Small intestine (tissue), 7 donors: ENCODE results near the gene PAQR4. TPM values are rescaled to one million over a fixed set of nuclear protein-coding genes. Genes with fewer than 3 reads are reported as not detected.

Experiments
- DNase-seq, 2 donors: peaks; one replicate each; pipeline versions ENCODE4 v3.0.0 to v3.0.0-alpha.2; 2013
- FAIRE-seq: peaks from 2 replicates; lab custom pipeline; 2012; peaks lifted over from hg19 to GRCh38; lab: Jason Lieb, UNC
- H3K27ac ChIP-seq, 3 donors: one replicate each; pipeline ENCODE4 v1.5.1; 2013; ENCODE audit warnings: low read length in 2 of 3, mild to moderate bottlenecking in 2 of 3, control low read depth in 1 of 3, inconsistent platforms in 1 of 3, low read depth in 1 of 3, moderate library complexity in 1 of 3
- H3K27me3 ChIP-seq, 3 donors: one replicate each; pipeline ENCODE4 v1.6.1; 2013; ENCODE audit warnings: low read length in 3 of 3, inconsistent platforms in 1 of 3; ENCODE audit not compliant: control insufficient read depth in 3 of 3, insufficient read depth in 3 of 3
- H3K36me3 ChIP-seq, 3 donors: one replicate each; pipeline ENCODE4 v1.6.1; 2013; ENCODE audit warnings: low read length in 3 of 3, inconsistent platforms in 1 of 3, low read depth in 1 of 3, mild to moderate bottlenecking in 1 of 3, moderate library complexity in 1 of 3; ENCODE audit not compliant: control insufficient read depth in 3 of 3, insufficient read depth in 2 of 3
- H3K4me1 ChIP-seq, 3 donors: one replicate each; pipeline ENCODE4 v1.6.1; 2013; ENCODE audit warnings: low read length in 2 of 3, inconsistent platforms in 1 of 3, low read depth in 1 of 3, mild to moderate bottlenecking in 1 of 3, moderate library complexity in 1 of 3; ENCODE audit not compliant: control insufficient read depth in 3 of 3, insufficient read depth in 2 of 3
- H3K4me3 ChIP-seq, 3 donors: one replicate each; pipeline ENCODE4 v1.5.1; 2013; ENCODE audit warnings: low read length in 3 of 3, control low read depth in 1 of 3, inconsistent platforms in 1 of 3, low read depth in 1 of 3, mild to moderate bottlenecking in 1 of 3, moderate library complexity in 1 of 3
- H3K9me3 ChIP-seq, 2 donors: one replicate each; pipeline ENCODE4 v1.6.1; 2013; ENCODE audit warnings: low read depth in 1 of 2, low read length in 1 of 2; ENCODE audit not compliant: control insufficient read depth in 2 of 2, insufficient read depth in 1 of 2
- WGBS, 3 donors: extraction: QIAGEN DNeasy Blood & Tissue Kit; methylation state at CpG; one replicate each; pipeline ENCODE4 v1.1.7; 2013; 5-methylcytosine and 5-hydroxymethylcytosine counted together
- polyA plus RNA-seq, 4 donors: library from polyadenylated mRNA; stranded (reverse) in 3 of 4; unstranded in 1 of 4; fragments of 200-250 nt in 3 of 4; fragments of 120-200 nt in 1 of 4; gene quantifications; one replicate each; pipeline versions ENCODE4 v1.2.1 to v1.2.3, GENCODE V29; 2013
- donor health status: healthy with polysubstance abuse.
- donor health status: control.
- donor health status: control.
- donor health status: Bipolar disorder and iron deficiency.
- donor health status: healthy.

Gene PAQR4
- polyA plus RNA-seq, 4 donors: 1.4 to 19.4 (median 6.9) TPM

DNA sequence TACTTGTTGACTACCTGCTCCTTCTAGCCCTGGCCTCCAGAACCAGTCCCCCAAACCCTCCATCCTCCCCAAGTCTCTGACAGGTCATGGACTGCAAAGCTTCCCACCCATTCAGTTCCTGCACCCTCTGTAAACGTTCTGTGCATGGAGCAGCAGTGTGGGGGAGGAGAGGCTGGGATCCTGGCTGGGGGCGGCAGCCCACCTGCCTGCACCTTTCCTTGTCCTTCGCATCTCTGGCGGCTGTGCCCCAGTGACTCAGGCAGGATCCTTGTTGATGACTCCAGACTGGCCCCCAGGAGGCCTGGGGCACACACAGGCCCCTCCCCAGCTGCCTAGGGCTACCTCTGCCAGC is 12.7 kb downstream of the PAQR4 start:
- H3K27ac ChIP-seq: no peak overlapping the region
- no peak for FAIRE-seq
- no peak overlapping the region for H3K4me3 ChIP-seq
- 75 to 80% (median 76%) methylated on average over 4 of the region's 4 CpGs for WGBS, 3 donors
- DNase-seq: no peak
- peaks cover 0 to 2% (median 0%) of the 10 kb centered on the region in 3 donors for H3K27me3 ChIP-seq
- peaks cover 0 to 9% (median 0%) of the 10 kb centered on the region in 3 donors for H3K36me3 ChIP-seq
- H3K9me3 ChIP-seq: no peaks in the 10 kb centered on the region
- peaks cover 0 to 17% (median 0%) of the 10 kb centered on the region in 3 donors for H3K4me1 ChIP-seq

DNA sequence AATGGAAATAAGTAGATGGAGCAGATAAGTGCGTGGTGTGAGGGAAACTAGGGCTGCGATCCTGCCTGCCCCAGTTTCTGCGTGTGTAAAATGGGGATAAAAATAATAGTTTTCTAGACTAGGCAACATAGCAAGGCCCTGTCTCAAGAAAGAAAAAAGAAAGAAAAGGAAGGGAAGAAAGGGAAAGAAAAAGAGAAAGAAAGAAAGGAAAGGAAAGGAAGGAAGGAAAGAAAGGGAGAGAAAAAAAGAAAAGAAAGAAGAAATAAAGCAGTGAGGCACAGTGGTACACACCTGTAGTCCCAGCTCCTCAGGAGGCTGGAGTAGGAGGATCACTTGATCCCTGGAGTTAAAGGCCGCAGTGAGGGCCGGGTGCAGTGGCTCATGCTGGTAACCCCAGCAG is 13.3 kb downstream of the PAQR4 start:
- H3K27ac ChIP-seq: no peak overlapping the region
- no peaks in the 10 kb centered on the region for H3K9me3 ChIP-seq
- H3K4me3 ChIP-seq: no peak overlapping the region
- H3K27me3 ChIP-seq: peaks cover 0 to 2% (median 0%) of the 10 kb centered on the region in 3 donors
- H3K36me3 ChIP-seq: peaks cover 0 to 5% (median 0%) of the 10 kb centered on the region in 3 donors
- 85 to 91% (median 90%) methylated on average over 5 of the region's 5 CpGs for WGBS, 3 donors
- no peak for FAIRE-seq
- DNase-seq: no peak
- peaks cover 0 to 17% (median 0%) of the 10 kb centered on the region in 3 donors for H3K4me1 ChIP-seq

DNA sequence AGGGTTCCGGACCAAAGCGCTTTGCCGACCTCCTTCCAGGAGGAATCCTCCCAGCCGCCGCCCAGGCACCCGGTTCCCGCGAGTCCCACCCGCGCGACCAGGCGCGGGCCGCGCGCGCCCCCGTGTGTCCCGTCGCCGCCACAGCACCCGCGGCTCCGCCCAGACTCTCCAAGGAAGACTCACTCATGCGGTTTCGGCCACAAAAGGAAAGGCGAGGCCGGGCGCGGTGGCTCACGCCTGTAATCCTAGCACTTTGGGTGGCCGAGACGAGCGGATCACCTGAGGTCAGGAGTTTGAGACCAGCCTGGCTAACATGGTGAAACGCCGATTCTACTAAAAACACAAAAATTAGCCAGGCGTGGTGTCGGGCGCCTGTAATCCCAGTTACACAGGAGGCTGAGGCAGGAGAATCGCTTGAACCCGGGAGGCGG is 14.6 kb downstream of the PAQR4 start:
- Histone ChIP-seq H3K4me3 (no peak overlapping the region), H3K27ac (no peak overlapping the region), H3K4me1 (peaks cover 0 to 17% (median 0%) of the 10 kb centered on the region in 3 donors), H3K9me3 (no peaks in the 10 kb centered on the region), H3K27me3 (peaks cover 0 to 2% (median 0%) of the 10 kb centered on the region in 3 donors), H3K36me3 (no peaks in the 10 kb centered on the region)
- DNase-seq (peak; percentile 74 to 88), FAIRE-seq (no peak)
- 1 to 9% (median 4%) methylated on average over 42 of the region's 42 CpGs for WGBS, 3 donors

DNA sequence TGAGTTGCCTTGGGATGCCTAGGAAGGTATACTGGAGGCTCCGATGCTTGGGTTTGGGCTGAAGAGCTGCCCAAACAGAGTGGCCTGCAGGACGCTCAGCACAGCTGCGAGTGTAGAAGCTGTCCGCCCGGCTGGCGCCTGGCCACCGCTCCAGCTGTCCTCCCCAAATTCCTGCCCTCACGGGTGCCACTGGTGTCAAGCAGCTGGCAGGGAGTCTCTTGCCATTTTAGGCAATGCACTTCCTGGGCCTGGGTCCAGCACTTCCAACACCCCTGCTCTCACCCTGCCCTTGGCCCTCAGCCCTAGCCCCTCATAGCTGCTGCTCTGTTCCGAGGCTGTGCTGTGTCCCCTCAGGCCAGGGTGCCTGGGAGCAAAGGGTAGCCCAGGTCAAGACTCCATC is 16.3 kb downstream of the PAQR4 start:
- WGBS, 3 donors: 59 to 61% (median 59%) methylated on average over 8 to 9 of the region's 9 CpGs
- no peaks in the 10 kb centered on the region for H3K36me3 ChIP-seq
- FAIRE-seq: no peak
- H3K9me3 ChIP-seq: no peaks in the 10 kb centered on the region
- no peak for DNase-seq
- no peak overlapping the region for H3K4me3 ChIP-seq
- peaks cover 0 to 1% (median 0%) of the 10 kb centered on the region in 3 donors for H3K27me3 ChIP-seq
- peaks cover 0 to 10% (median 0%) of the 10 kb centered on the region in 3 donors for H3K4me1 ChIP-seq
- H3K27ac ChIP-seq: no peak overlapping the region

DNA sequence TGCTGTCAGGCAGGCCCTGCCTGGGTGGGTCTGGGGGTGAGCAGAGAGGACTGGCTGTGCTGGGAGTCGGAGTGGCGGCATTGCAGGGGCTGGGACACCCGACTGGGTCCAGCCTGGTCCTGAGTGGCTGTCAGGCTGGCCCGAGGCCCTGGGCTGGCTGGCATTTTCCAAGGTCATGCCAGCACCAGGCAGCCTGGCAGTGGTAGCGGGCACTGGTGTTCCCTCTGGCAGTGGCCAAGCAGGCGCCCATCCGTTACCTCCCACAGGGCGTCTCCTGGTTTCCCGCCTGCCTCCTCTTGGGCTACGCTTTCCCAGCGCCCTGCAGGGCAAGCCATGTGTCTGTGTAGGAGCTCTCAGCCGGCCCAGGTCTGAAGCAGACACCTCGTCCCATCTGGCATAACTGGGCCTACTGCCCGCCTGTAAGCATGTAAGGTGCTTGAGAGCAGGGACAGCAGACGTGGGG is 16.8 kb downstream of the PAQR4 start:
- peaks cover 0 to 7% (median 0%) of the 10 kb centered on the region in 3 donors for H3K4me1 ChIP-seq
- peaks cover 0 to 4% (median 0%) of the 10 kb centered on the region in 3 donors for H3K27me3 ChIP-seq
- no peak overlapping the region for H3K27ac ChIP-seq
- DNase-seq: no peak
- no peaks in the 10 kb centered on the region for H3K9me3 ChIP-seq
- H3K36me3 ChIP-seq: no peaks in the 10 kb centered on the region
- FAIRE-seq: no peak
- no peak overlapping the region for H3K4me3 ChIP-seq
- WGBS, 3 donors: 76 to 81% (median 79%) methylated on average over 15 of the region's 15 CpGs

DNA sequence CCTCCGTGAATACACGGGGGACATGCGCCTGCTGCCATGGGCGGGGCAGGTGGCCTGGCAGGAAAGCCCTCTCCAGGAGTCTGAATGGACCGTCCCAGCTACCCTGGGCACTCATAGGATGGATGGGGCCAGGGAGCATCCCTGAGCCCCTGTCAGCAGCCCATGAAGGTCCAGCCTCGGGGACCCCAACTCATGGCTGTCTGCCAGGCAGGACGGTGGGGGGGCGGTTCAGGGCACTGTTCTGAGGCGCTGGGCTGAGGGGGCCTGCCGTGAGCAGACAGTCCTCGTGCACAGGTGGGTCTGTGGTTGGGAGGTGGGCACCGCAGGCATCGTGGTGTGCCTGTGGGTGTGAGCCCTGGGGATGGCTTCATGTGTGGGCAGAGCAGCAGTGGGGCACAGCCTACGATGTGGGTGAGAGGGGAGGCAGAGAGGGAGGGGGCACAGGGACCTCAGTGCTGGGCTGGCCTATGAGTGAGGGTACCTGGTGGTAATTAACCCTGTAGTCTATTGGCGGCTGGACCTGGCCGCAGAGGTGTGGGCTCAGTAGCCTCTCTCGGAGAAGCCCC is 17.6 kb downstream of the PAQR4 start:
- FAIRE-seq: no peak
- 70 to 78% (median 75%) methylated on average over 15 to 17 of the region's 17 CpGs for WGBS, 3 donors

DNA sequence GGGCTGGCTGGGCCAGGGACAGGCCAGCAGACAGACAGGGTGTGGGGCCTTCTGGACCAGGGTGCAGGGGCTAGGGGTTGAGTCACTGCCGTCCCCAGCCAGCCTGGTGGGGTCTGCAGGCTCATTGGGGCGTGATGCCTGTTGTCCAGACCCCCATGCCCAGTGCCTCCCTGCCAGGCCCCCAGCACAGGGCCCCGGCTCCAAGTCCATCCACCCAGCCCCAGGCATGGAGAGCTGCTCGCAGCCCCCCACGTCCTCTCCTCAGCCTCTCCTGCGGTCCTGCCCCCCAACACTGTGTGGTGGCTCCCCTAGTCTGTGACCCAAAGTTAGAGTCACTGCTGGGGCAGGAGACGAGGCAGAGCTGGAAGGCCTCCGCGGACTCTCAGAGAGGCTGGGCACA is 18.1 kb downstream of the PAQR4 start:
- FAIRE-seq: no peak
- no peak overlapping the region for H3K27ac ChIP-seq
- no peak overlapping the region for H3K4me3 ChIP-seq
- WGBS, 3 donors: 81 to 90% (median 90%) methylated on average over 9 of the region's 9 CpGs
- DNase-seq: no peak
- no peaks in the 10 kb centered on the region for H3K4me1 ChIP-seq
- peaks cover 0 to 4% (median 0%) of the 10 kb centered on the region in 3 donors for H3K27me3 ChIP-seq
- H3K36me3 ChIP-seq: no peaks in the 10 kb centered on the region
- H3K9me3 ChIP-seq: no peaks in the 10 kb centered on the region

More for the DNA sequence above, 17.6 kb downstream of the PAQR4 start:
- DNase-seq: no peak
- Histone ChIP-seq H3K36me3 (no peaks in the 10 kb centered on the region), H3K27me3 (peaks cover 0 to 4% (median 0%) of the 10 kb centered on the region in 3 donors), H3K9me3 (no peaks in the 10 kb centered on the region), H3K4me1 (no peaks in the 10 kb centered on the region), H3K4me3 (no peak overlapping the region), H3K27ac (no peak overlapping the region)

DNA sequence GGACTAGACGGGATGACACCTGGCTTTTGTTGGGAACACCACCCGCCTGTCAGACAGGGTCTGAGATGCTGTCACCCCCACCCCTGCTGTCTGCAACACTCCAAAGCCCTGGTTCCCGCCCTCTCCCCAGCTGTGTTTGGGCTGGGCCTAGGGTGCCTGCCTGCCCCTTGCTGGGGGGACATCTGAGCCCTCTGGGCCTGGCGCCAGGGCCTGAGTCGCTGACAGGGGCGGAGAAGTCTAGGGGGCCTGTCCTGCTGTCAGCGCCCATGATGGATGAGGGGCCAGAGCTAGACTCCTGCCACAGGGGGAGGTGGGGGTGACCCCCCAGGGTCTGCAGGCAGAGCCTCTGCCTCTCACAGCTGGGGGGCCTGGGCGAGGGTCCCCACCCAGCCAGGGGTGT is 18.7 kb downstream of the PAQR4 start:
- Histone ChIP-seq H3K4me1 (no peaks in the 10 kb centered on the region), H3K9me3 (no peaks in the 10 kb centered on the region), H3K36me3 (peaks cover 0 to 4% (median 0%) of the 10 kb centered on the region in 3 donors), H3K27me3 (peaks cover 0 to 4% (median 0%) of the 10 kb centered on the region in 3 donors), H3K4me3 (no peak overlapping the region), H3K27ac (no peak overlapping the region)
- 69 to 73% (median 72%) methylated on average over 7 to 8 of the region's 8 CpGs for WGBS, 3 donors
- no peak for DNase-seq
- no peak for FAIRE-seq
